HepG2 (cell line): ENCODE measurements around the gene PGLYRP4. TPM values are rescaled to one million over a fixed set of nuclear protein-coding genes. Genes with fewer than 3 reads are reported as not detected.

Source experiments
- ATAC-seq: fragments of 200-7000 bp; cut with Tn5 transposase; 3 replicates; pipeline ENCODE4 v1.9.1; 2020; ENCODE audit warnings: mild to moderate bottlenecking, moderate library complexity
- BruUV-seq: library from RNA; stranded (reverse); fragments of 400-500 nt; replicated peaks from 2 replicates; lab custom pipeline; 2021; lab: Mats Ljungman, UMichigan
- CTCF ChIA-PET: fragments of 300-600 bp; formaldehyde crosslinking; extraction: SDS; loops from one replicate; lab custom pipeline; 2021; ENCODE audit warnings: low total read pairs, inconsistent platforms, low intra/inter-chr PET ratio; lab: Yijun Ruan, JAX
- POLR2A ChIA-PET: fragments of 350-600 bp; sonication (Branson Sonifier 250); formaldehyde crosslinking; loops from one replicate; lab custom pipeline; 2020; ENCODE audit warnings: antibody characterized with exemption, inconsistent platforms; lab: Yijun Ruan, JAX
- DNase-seq: peaks from one replicate; pipeline ENCODE4 v3.0.0-alpha.2; 2015; ENCODE audit warnings: low spot score
- FAIRE-seq: peaks from 3 replicates; lab custom pipeline; 2011; peaks lifted over from hg19 to GRCh38; lab: Jason Lieb, UNC
- H2AFZ ChIP-seq: one replicate; pipeline ENCODE4 v1.6.1; 2011; ENCODE audit warnings: low read length, inconsistent platforms
- H3K27ac ChIP-seq: fragments of 300-600 bp; 3 replicates; pipeline ENCODE4 v1.8.0; 2011; ENCODE audit warnings: mixed run types, mild to moderate bottlenecking, mixed read lengths, low read length, inconsistent platforms; ENCODE audit not compliant: insufficient read depth; ENCODE audit errors: extremely low read length
- H3K27me3 ChIP-seq, 2 experiments: fragments of 200-600 bp in 1 of 2; 2 replicates in 1 of 2; 3 replicates in 1 of 2; pipeline versions ENCODE4 v1.6.0 to v1.8.0; 2011; ENCODE audit warnings: low read length in 2 of 2, mild to moderate bottlenecking in 2 of 2, moderate library complexity in 2 of 2, inconsistent platforms in 1 of 2; ENCODE audit not compliant: insufficient read depth in 2 of 2, control insufficient read depth in 1 of 2
- H3K36me3 ChIP-seq, 2 experiments: fragments of 200-600 bp in 1 of 2; replicated peaks in 1 of 2; 2 replicates in 1 of 2; 3 replicates in 1 of 2; pipeline versions ENCODE4 v1.5.1 to v1.8.0; 2011; ENCODE audit warnings: low read length in 2 of 2, inconsistent platforms in 1 of 2; ENCODE audit not compliant: insufficient read depth in 2 of 2, control insufficient read depth in 1 of 2
- H3K4me1 ChIP-seq: 2 replicates; pipeline ENCODE4 v1.5.1; 2012; ENCODE audit warnings: low read length, inconsistent platforms; ENCODE audit not compliant: insufficient read depth
- H3K4me2 ChIP-seq: 2 replicates; pipeline ENCODE4 v1.6.0; 2011; ENCODE audit warnings: low read depth, low read length, inconsistent platforms
- H3K4me3 ChIP-seq, 3 experiments: fragments of 200-600 bp in 1 of 3; sonication (generic), shearing (Covaris generic) in 1 of 3; replicated peaks in 1 of 3; 2 replicates each; pipeline ENCODE4 v1.5.1; 2011 to 2016; ENCODE audit warnings: low read length in 3 of 3, inconsistent platforms in 2 of 3, low read depth in 2 of 3, mild to moderate bottlenecking in 2 of 3, control low read depth in 1 of 3, mixed read lengths in 1 of 3; ENCODE audit not compliant: insufficient read depth in 1 of 3
- H3K79me2 ChIP-seq: one replicate; pipeline ENCODE4 v1.6.1; 2011; ENCODE audit warnings: low read length, inconsistent platforms; ENCODE audit not compliant: insufficient read depth
- H3K9ac ChIP-seq: 2 replicates; pipeline ENCODE4 v1.6.0; 2011; ENCODE audit warnings: mild to moderate bottlenecking, low read depth, low read length, inconsistent platforms; ENCODE audit not compliant: insufficient read depth
- H3K9me3 ChIP-seq: 2 replicates; pipeline ENCODE4 v1.5.1; 2012; ENCODE audit warnings: mild to moderate bottlenecking, low read length
- H4K20me1 ChIP-seq: 2 replicates; pipeline ENCODE4 v1.6.0; 2011; ENCODE audit warnings: inconsistent platforms, mild to moderate bottlenecking, low read length, moderate library complexity; ENCODE audit not compliant: insufficient read depth
- ATF2 ChIP-seq: sonication (generic); formaldehyde crosslinking; IDR thresholded peaks from 2 replicates; pipeline ENCODE4 v1.4.0; 2020; ENCODE audit warnings: missing genetic modification reagents
- CREB1 ChIP-seq, 2 experiments: fragments of 450-650 bp in 1 of 2; IDR thresholded peaks; 2 replicates each; pipeline ENCODE4 v1.6.1; 2016 to 2017; ENCODE audit warnings: control low read depth in 1 of 2, mild to moderate bottlenecking in 1 of 2, missing compliant biosample characterization in 1 of 2, missing genetic modification characterization in 1 of 2
- MED1 ChIP-seq: sonication (generic); formaldehyde crosslinking; IDR thresholded peaks from 2 replicates; pipeline ENCODE4 v1.4.0; 2020; ENCODE audit warnings: missing genetic modification reagents
- NAIF1 ChIP-seq: sonication (generic); formaldehyde crosslinking; IDR thresholded peaks from 2 replicates; pipeline ENCODE4 v1.5.0; 2020; ENCODE audit warnings: mild to moderate bottlenecking, missing genetic modification reagents, borderline replicate concordance
- PAWR ChIP-seq: sonication (generic); formaldehyde crosslinking; IDR thresholded peaks from 2 replicates; pipeline ENCODE4 v1.4.0; 2020; ENCODE audit warnings: missing genetic modification reagents, mild to moderate bottlenecking, borderline replicate concordance
- PBX2 ChIP-seq: IDR thresholded peaks from 2 replicates; pipeline ENCODE4 v1.6.1; 2016; ENCODE audit warnings: control low read depth
- POLR2A ChIP-seq, 2 experiments: IDR thresholded peaks; 2 replicates each; pipeline ENCODE4 v1.6.1; 2011; ENCODE audit warnings: low read depth in 2 of 2, low read length in 2 of 2, mild to moderate bottlenecking in 1 of 2, moderate library complexity in 1 of 2; ENCODE audit not compliant: insufficient read depth in 1 of 2
- POLR2AphosphoS5 ChIP-seq: IDR thresholded peaks from 2 replicates; pipeline ENCODE4 v1.6.1; 2012; ENCODE audit warnings: low read depth, low read length
- SKI ChIP-seq: fragments of 450-650 bp; IDR thresholded peaks from one replicate; pipeline ENCODE4 v1.6.1; 2018; ENCODE audit warnings: mild to moderate bottlenecking; ENCODE audit not compliant: partially characterized antibody
- SMYD3 ChIP-seq: sonication (generic); formaldehyde crosslinking; IDR thresholded peaks from 2 replicates; pipeline ENCODE4 v1.8.1; 2023; ENCODE audit warnings: mild to moderate bottlenecking, missing genetic modification reagents
- ZNF136 ChIP-seq: sonication (generic); formaldehyde crosslinking; IDR thresholded peaks from 2 replicates; pipeline ENCODE4 v1.8.1; 2022; ENCODE audit warnings: low read depth, mild to moderate bottlenecking, moderate library complexity, missing genetic modification reagents
- ZNF234 ChIP-seq: sonication (generic); formaldehyde crosslinking; conservative IDR thresholded peaks from 2 replicates; pipeline ENCODE4 v1.5.1; 2020; ENCODE audit warnings: mild to moderate bottlenecking, missing genetic modification reagents
- ZNF580 ChIP-seq: IDR thresholded peaks from 2 replicates; pipeline ENCODE4 v1.6.1; 2016; ENCODE audit warnings: low read depth, borderline replicate concordance
- ZNF75D ChIP-seq: sonication (generic); formaldehyde crosslinking; IDR thresholded peaks from 2 replicates; pipeline ENCODE4 v1.8.1; 2023; ENCODE audit warnings: missing genetic modification reagents, mild to moderate bottlenecking, borderline replicate concordance
- WGBS: methylation state at CpG from one replicate; pipeline ENCODE4 v1.1.6; 2017; ENCODE audit warnings: low lambda C conversion rate; 5-methylcytosine and 5-hydroxymethylcytosine counted together
- in situ Hi-C: cut with HindIII; loops from 2 replicates; pipeline ENCODE4 v1.10.0; 2017; ENCODE audit warnings: low pct_unique_long_range_greater_than_20kb; ENCODE audit not compliant: extremely low pct_ligation_motif_present
- intact Hi-C: fragments of 100-400 bp; cut with micrococcal nuclease; formaldehyde crosslinking; loops from one replicate; pipeline ENCODE4 v1.10.0; 2022; ENCODE audit not compliant: unreplicated experiment
- polyA plus RNA-seq, 8 experiments: library from polyadenylated mRNA; depleted of rRNA in 3 of 8; stranded (reverse) in 7 of 8; unstranded in 1 of 8; fragments of >200 nt; fragmentation: Illumina TruSeq in 4 of 8; extraction: Trizol in 4 of 8; gene quantifications; 2 replicates each; pipeline versions ENCODE4 v1.2.1 to v1.2.3, GENCODE V29; 2011 to 2016; ENCODE audit warnings: low read depth in 4 of 8, missing spikeins in 1 of 8, mixed read lengths in 1 of 8; ENCODE audit not compliant: insufficient read depth in 1 of 8
- total RNA-seq, 5 experiments: library from RNA; depleted of rRNA; stranded (reverse); fragments of >200 nt; fragmentation: Illumina TruSeq; extraction: Trizol; gene quantifications; 2 replicates each; pipeline ENCODE4 v1.2.3, GENCODE V29; 2016; ENCODE audit warnings: low read depth in 1 of 5
- TF ChIP-seq, protein P1 (sequence below): sonication (generic); formaldehyde crosslinking; IDR thresholded peaks from 2 replicates; pipeline ENCODE4 v1.5.1; 2020; ENCODE audit warnings: mild to moderate bottlenecking, missing genetic modification reagents, moderate library complexity

Gene PGLYRP4
- total and polyA plus RNA-seq, 2 of the 13 experiments (the other 11 are each of a cell fraction or from before 2014, with no cell fraction given), result not detected

GRCh38 chr1:153355445-153356071, 6.9 kb upstream of the PGLYRP4 start (continued):
- TF ChIP-seq SKI, result no peak

DNA sequence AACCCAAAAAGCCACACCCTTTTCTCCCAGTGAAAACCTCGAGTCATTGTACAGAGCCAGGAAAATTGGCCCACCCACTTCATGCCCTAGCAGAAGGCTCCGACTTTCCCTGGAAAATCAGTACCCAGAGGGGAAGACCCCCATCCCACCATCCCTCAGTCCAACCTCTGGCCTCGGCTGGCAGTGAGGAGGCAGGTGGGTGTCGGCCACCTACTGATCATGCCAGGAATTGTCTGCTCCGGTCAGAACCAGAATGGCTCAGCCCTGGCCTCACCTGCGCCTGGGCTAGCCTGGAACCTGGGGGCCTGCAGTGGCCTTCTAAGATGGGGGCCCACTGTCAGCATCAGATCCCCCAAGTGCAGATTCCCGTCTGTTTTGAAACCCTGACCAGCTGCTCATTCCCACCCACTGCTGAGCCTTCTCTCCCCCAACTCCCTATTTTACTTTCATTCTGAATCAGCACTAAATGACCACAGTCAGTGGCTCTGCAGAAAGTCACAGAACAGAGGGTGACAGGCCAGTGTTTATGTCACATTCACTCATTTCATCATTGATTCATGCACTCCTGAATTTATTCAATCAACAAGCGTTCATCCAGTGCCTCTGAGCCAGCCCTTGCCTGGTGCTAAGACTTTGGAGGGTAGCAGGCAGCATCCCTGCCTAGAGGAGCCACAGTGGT, 6.0 kb upstream of the PGLYRP4 start:
- 0 out of 2 replicates have a peak, but pooled peaks cover 5% of the 10 kb centered on the region for H3K4me1 ChIP-seq
- H3K36me3 ChIP-seq, result no peaks in the 10 kb centered on the region
- 5% methylated on average over 4 of the region's 8 CpGs for WGBS
- peaks cover 5% of the 10 kb centered on the region for H4K20me1 ChIP-seq
- no peak overlapping the region for H3K4me3 ChIP-seq
- H3K4me2 ChIP-seq, result no peak overlapping the region
- intact Hi-C loops, result no loop called here
- H3K27ac ChIP-seq, result no peak overlapping the region
- H3K9ac ChIP-seq, result no peak overlapping the region
- DNase-seq (no peak), ATAC-seq (peak; percentile 67), FAIRE-seq (no peak)
- BruUV-seq, result no TSS peak
- in situ Hi-C loops, result no loop called here
- no peak overlapping the region for H2AFZ ChIP-seq
- ChIA-PET CTCF (interaction anchor here (2.0 kb wide), 1 partner anchor 140 kb away, joined by 8 read pairs; no protein-coding TSS in a partner anchor), POLR2A (no interaction called here)
- no peaks in the 10 kb centered on the region for H3K79me2 ChIP-seq
- H3K9me3 ChIP-seq, result no peaks in the 10 kb centered on the region
- H3K27me3 ChIP-seq, result no peaks in the 10 kb centered on the region; a peak in 2 of 5 replicates
- TF ChIP-seq, protein P1, sequence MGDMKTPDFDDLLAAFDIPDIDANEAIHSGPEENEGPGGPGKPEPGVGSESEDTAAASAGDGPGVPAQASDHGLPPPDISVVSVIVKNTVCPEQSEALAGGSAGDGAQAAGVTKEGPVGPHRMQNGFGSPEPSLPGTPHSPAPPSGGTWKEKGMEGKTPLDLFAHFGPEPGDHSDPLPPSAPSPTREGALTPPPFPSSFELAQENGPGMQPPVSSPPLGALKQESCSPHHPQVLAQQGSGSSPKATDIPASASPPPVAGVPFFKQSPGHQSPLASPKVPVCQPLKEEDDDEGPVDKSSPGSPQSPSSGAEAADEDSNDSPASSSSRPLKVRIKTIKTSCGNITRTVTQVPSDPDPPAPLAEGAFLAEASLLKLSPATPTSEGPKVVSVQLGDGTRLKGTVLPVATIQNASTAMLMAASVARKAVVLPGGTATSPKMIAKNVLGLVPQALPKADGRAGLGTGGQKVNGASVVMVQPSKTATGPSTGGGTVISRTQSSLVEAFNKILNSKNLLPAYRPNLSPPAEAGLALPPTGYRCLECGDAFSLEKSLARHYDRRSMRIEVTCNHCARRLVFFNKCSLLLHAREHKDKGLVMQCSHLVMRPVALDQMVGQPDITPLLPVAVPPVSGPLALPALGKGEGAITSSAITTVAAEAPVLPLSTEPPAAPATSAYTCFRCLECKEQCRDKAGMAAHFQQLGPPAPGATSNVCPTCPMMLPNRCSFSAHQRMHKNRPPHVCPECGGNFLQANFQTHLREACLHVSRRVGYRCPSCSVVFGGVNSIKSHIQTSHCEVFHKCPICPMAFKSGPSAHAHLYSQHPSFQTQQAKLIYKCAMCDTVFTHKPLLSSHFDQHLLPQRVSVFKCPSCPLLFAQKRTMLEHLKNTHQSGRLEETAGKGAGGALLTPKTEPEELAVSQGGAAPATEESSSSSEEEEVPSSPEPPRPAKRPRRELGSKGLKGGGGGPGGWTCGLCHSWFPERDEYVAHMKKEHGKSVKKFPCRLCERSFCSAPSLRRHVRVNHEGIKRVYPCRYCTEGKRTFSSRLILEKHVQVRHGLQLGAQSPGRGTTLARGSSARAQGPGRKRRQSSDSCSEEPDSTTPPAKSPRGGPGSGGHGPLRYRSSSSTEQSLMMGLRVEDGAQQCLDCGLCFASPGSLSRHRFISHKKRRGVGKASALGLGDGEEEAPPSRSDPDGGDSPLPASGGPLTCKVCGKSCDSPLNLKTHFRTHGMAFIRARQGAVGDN (CRISPR knock-in tag), result no peak
- TF ChIP-seq POLR2AphosphoS5 (no peak), ZNF580 (CRISPR knock-in tag) (no peak), PAWR (CRISPR knock-in tag) (no peak), ZNF75D (CRISPR knock-in tag) (no peak), CREB1 (IDR thresholded peaks at IDR 0.05) (no peak), CREB1 (CRISPR knock-in tag; IDR thresholded peaks at IDR 0.05) (no peak), POLR2A (IDR thresholded peaks at IDR 0.05; ENCODE audit: insufficient read depth in 1 of 2, low read depth in 2 of 2, low read length in 2 of 2) (no peak), MED1 (CRISPR knock-in tag) (no peak), SMYD3 (CRISPR knock-in tag) (no peak), ATF2 (CRISPR knock-in tag) (no peak), PBX2 (CRISPR knock-in tag) (no peak), ZNF234 (CRISPR knock-in tag) (no peak), NAIF1 (CRISPR knock-in tag) (no peak), ZNF136 (CRISPR knock-in tag) (no peak)
